ENCODE measurements around the gene GREM1.

DNA sequence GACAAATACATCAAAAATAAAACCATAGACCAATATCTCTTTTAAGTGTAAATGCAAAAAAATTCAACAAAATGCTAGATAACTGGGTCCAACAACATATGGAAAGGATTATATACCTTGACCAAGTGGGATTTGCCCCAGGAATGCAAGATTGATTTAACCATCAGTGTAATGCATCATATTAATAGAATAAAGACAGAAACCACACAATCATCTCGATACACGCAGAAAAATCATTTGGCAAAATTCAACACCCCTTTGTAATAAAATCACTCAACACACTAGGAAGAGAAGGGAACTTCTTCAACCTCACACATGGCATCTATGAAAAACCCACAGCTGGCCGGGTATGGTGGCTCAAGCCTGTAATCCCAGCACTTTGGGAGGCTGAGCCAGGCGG lies 19.5 kb downstream of the GREM1 start:
- TF ChIP-seq, protein P1, sequence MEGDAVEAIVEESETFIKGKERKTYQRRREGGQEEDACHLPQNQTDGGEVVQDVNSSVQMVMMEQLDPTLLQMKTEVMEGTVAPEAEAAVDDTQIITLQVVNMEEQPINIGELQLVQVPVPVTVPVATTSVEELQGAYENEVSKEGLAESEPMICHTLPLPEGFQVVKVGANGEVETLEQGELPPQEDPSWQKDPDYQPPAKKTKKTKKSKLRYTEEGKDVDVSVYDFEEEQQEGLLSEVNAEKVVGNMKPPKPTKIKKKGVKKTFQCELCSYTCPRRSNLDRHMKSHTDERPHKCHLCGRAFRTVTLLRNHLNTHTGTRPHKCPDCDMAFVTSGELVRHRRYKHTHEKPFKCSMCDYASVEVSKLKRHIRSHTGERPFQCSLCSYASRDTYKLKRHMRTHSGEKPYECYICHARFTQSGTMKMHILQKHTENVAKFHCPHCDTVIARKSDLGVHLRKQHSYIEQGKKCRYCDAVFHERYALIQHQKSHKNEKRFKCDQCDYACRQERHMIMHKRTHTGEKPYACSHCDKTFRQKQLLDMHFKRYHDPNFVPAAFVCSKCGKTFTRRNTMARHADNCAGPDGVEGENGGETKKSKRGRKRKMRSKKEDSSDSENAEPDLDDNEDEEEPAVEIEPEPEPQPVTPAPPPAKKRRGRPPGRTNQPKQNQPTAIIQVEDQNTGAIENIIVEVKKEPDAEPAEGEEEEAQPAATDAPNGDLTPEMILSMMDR (conservative IDR thresholded peaks at IDR 0.05; ENCODE audit: low read length) = no peak
- TF ChIP-seq EZH2phosphoT487 (IDR thresholded peaks at IDR 0.05; ENCODE audit: borderline replicate concordance) = no peak

Data from Loucy (cell line).